Psoas muscle (tissue), 8 donors: ENCODE results near the gene SIM2. TPM values are rescaled to one million over a fixed set of nuclear protein-coding genes. Genes with fewer than 3 reads are reported as not detected.

ENCODE experiments used
- ATAC-seq, 4 donors: fragments of 200-7000 bp; cut with Tn5 transposase; one replicate each; pipeline ENCODE4 v1.9.1; 2020; ENCODE audit warnings: moderate library complexity in 3 of 4, mild to moderate bottlenecking in 2 of 4
- DNase-seq, 2 donors: peaks; one replicate each; pipeline ENCODE4 v3.0.0-alpha.2; 2020
- H3K27ac ChIP-seq: fragments of 200-600 bp; one replicate; pipeline ENCODE4 v1.8.0; 2022
- H3K27me3 ChIP-seq, 3 donors: fragments of 200-600 bp in 1 of 3; one replicate each; pipeline versions ENCODE4 v1.6.1 to v1.8.0; 2013 to 2022; ENCODE audit warnings: low read length in 2 of 3, mild to moderate bottlenecking in 2 of 3, moderate library complexity in 1 of 3; ENCODE audit not compliant: insufficient read depth in 3 of 3
- H3K36me3 ChIP-seq, 2 donors: fragments of 200-600 bp in 1 of 2; one replicate each; pipeline versions ENCODE4 v1.6.1 to v1.8.0; 2013 to 2022; ENCODE audit warnings: low read depth in 1 of 2, mild to moderate bottlenecking in 1 of 2, moderate library complexity in 1 of 2; ENCODE audit not compliant: insufficient read depth in 1 of 2
- H3K4me1 ChIP-seq: fragments of 200-600 bp; one replicate; pipeline ENCODE4 v1.8.0; 2022
- H3K4me3 ChIP-seq: fragments of 200-600 bp; one replicate; pipeline ENCODE4 v1.8.0; 2022; ENCODE audit warnings: mild to moderate bottlenecking
- H3K9me3 ChIP-seq: fragments of 200-600 bp; one replicate; pipeline ENCODE4 v1.8.0; 2022
- WGBS, 3 donors: extraction: QIAGEN DNeasy Blood & Tissue Kit; methylation state at CpG; one replicate each; pipeline versions ENCODE4 v1.1.6 to v1.1.7; 2013; 5-methylcytosine and 5-hydroxymethylcytosine counted together
- intact Hi-C, 2 donors: fragments of 100-400 bp; cut with DNase I; formaldehyde crosslinking; loops; one replicate each; pipeline versions ENCODE4 v1.11.0 to v1.14.2; 2022
- polyA plus RNA-seq, 3 donors: library from polyadenylated mRNA; stranded (reverse); fragments of 200-250 nt; gene quantifications; one replicate each; pipeline ENCODE4 v1.2.3, GENCODE V29; 2013
- total RNA-seq, 4 donors: library from RNA; stranded (reverse); fragmentation: NEBNext Ultra II Directional in 2 of 4; extraction: Animal tissue kit (Norgen Biotek cat#: 25700) in 2 of 4; gene quantifications; one replicate each; pipeline versions ENCODE4 v1.2.1 to v1.2.4, GENCODE V29; 2021 to 2023
- TF ChIP-seq, protein P1 (sequence below): fragments of 200-600 bp; IDR thresholded peaks from one replicate; pipeline ENCODE4 v1.8.0; 2022; ENCODE audit warnings: antibody characterized with exemption
- donor health status: healthy with polysubstance abuse.
- donor health status: DM: no; HTN: no; CAD: no; lungs with moderate emphysema.
- donor health status: Bipolar disorder and iron deficiency.
- donor health status: healthy.
- donor health status: DM: yes; HTN: yes; CAD: no.
- donor health status: DM: no; HTN: no; CAD: no.
- donor health status: DM: no; HTN: no; CAD: no.
- donor health status: DM: yes; HTN: yes; CAD: no.

SIM2 gene
- total and polyA plus RNA-seq, 7 donors = 0.06 to 3.0 (median 0.14) TPM

DNA sequence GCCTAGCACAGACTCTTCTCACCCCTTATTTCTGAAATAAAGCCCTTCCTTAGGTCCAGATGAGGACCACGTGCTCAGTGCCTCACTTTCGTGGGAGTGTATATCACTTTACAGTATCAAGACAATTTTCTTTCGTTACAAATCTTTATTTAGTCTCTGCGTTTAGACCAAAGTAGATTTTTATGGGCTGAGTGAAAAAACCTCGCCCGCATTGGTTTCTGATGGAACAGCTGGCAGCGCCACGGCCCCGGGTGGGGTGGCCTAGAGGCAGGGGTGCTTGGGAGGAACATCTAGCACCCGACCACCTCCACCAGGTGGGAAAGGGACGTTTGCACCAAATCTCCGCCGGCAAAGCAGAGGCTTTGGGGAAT is 7.6 kb downstream of the SIM2 start:
- H3K27me3 ChIP-seq = peaks cover 5 to 100% (median 65%) of the 10 kb centered on the region in 3 donors
- intact Hi-C loops = no loop called here
- no peak for DNase-seq
- no peaks in the 10 kb centered on the region for H3K9me3 ChIP-seq
- TF ChIP-seq, protein P1, sequence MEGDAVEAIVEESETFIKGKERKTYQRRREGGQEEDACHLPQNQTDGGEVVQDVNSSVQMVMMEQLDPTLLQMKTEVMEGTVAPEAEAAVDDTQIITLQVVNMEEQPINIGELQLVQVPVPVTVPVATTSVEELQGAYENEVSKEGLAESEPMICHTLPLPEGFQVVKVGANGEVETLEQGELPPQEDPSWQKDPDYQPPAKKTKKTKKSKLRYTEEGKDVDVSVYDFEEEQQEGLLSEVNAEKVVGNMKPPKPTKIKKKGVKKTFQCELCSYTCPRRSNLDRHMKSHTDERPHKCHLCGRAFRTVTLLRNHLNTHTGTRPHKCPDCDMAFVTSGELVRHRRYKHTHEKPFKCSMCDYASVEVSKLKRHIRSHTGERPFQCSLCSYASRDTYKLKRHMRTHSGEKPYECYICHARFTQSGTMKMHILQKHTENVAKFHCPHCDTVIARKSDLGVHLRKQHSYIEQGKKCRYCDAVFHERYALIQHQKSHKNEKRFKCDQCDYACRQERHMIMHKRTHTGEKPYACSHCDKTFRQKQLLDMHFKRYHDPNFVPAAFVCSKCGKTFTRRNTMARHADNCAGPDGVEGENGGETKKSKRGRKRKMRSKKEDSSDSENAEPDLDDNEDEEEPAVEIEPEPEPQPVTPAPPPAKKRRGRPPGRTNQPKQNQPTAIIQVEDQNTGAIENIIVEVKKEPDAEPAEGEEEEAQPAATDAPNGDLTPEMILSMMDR = no peak
- no peaks in the 10 kb centered on the region for H3K36me3 ChIP-seq
- WGBS, 3 donors = 19 to 25% (median 23%) methylated on average over 13 of the region's 13 CpGs
- no peak for ATAC-seq
- H3K4me3 ChIP-seq = no peak overlapping the region
- H3K4me1 ChIP-seq = peaks cover 11% of the 10 kb centered on the region
- H3K27ac ChIP-seq = no peak overlapping the region

DNA sequence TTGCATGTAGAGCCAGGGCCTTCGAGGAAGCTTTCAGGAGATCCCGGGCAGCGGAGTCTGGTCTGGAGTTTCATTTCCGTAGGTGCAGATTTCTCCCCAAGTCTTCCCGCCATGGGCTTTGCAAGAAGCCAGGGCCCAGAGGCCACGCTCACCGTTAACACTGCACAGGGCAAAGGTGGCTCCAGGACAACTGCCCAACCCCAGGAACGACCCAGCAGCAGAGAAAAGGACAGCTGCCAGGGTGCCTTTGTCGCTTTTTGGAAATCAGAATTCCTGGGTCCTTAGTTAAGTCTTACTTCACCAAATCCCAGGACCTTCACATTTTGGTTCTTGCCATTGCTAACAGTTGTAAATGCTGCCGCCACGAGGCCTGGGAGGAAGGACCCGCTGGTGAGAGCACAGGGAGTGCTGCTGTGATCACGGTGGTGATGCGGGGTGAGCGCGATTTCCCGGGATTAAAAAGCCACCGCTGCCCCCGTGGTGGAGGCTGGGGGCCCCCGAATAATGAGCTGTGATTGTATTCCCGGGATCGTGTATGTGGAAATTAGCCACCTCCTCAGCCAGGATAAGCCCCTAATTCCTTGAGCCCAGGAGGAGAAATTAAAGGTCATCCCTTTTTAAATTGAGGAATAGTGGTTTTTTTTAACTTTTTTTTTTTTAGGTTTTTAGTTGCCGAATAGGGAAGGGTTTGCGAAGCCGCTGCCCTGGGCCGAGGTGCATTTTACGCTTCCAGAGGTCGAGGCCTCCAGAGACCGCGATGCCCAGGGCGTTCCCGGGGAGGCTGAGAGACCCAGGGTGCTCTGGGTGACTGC is 8.2 kb downstream of the SIM2 start:
- 25 to 29% (median 25%) methylated on average over 32 of the region's 32 CpGs for WGBS, 3 donors
- peaks cover 7% of the 10 kb centered on the region for H3K4me1 ChIP-seq
- no peaks in the 10 kb centered on the region for H3K9me3 ChIP-seq
- H3K36me3 ChIP-seq = no peaks in the 10 kb centered on the region
- H3K27ac ChIP-seq = no peak overlapping the region
- H3K27me3 ChIP-seq = peaks cover 5 to 100% (median 60%) of the 10 kb centered on the region in 3 donors
- TF ChIP-seq, protein P1 = no peak
- intact Hi-C loops = no loop called here
- ATAC-seq (no peak), DNase-seq (no peak)
- no peak overlapping the region for H3K4me3 ChIP-seq

DNA sequence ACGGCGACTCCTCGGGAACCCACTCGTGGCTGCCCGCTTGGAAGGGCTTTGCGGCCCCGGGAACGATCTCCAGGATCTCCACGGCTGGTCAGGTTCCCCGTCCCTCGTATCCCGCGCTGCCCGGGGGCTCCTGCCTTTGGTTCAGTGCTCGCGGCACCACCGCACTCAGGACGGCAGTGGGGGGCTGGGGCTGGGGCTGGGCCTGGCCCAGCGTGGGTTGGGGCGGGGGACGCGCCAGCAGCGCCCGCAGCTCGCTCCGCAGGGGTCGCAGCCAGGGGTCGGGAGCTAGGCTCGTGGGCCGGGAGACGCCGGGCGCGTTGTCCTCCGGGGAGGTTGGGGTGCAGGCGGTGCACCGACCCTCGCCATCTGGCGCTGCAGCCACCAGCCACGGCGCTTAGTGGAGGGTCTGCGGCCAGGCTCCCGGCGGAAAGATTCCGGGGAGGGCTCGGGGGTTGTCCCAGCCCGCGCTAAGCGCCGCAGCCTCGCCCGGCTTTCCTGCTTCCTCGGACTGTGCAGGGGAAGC is 8.9 kb downstream of the SIM2 start:
- intact Hi-C loops = no loop called here
- DNase-seq (no peak), ATAC-seq (no peak)
- Histone ChIP-seq H3K4me3 (no peak overlapping the region), H3K27me3 (peaks cover 5 to 100% (median 59%) of the 10 kb centered on the region in 3 donors), H3K36me3 (no peaks in the 10 kb centered on the region), H3K4me1 (peaks cover 7% of the 10 kb centered on the region), H3K27ac (no peak overlapping the region), H3K9me3 (no peaks in the 10 kb centered on the region)
- 2 to 6% (median 6%) methylated on average over 46 to 53 of the region's 53 CpGs for whole genome bisulfite sequencing, 3 donors
- TF ChIP-seq, protein P1 = no peak

DNA sequence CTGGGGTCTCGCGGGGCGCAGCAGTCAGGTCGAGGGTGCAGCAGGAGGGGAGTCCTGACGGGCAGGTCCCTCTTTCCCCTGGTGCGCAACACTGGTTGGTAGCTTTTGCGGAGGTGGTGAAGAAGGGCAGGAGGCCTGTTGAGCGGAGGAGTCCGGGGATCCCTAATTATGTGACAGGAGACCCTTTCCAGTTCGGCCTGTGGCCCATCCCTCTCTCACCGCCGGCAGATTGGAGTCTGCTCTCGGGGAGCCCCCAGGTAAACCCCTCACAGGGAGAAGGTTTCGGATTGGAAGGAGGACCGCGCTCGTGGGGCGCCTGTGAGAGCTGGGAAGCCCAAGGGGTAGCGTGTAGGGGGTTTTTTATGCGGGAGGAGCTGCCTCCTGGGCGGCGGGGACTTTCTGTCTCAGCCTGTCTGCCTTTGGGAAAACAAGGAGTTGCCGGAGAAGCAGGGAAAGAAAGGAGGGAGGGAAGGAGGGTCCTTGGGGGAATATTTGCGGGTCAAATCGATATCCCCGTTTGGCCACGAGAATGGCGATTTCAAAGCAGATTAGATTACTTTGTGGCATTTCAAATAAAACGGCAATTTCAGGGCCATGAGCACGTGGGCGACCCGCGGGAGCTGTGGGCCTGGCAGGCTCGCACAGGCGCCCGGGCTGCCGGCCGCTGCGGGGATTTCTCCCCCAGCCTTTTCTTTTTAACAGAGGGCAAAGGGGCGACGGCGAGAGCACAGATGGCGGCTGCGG is 9.5 kb downstream of the SIM2 start:
- H3K36me3 ChIP-seq = no peaks in the 10 kb centered on the region
- DNase-seq (no peak), ATAC-seq (peak in 1 of 4 donors; percentile 32)
- H3K4me1 ChIP-seq = peaks cover 7% of the 10 kb centered on the region
- no peak overlapping the region for H3K27ac ChIP-seq
- H3K9me3 ChIP-seq = no peaks in the 10 kb centered on the region
- peak overlapping the region; percentile 35 for H3K4me3 ChIP-seq
- peaks cover 5 to 100% (median 54%) of the 10 kb centered on the region in 3 donors for H3K27me3 ChIP-seq
- WGBS, 3 donors = 6 to 8% (median 7%) methylated on average over 41 to 44 of the region's 44 CpGs
- TF ChIP-seq, protein P1 = no peak
- intact Hi-C loops = no loop called here
